H1 (cell line): ENCODE data around the gene SLC35D3. TPM values are rescaled to one million over a fixed set of nuclear protein-coding genes. Genes with fewer than 3 reads are reported as not detected.
A peak's percentile ranks its signal among the peaks of the same experiment; 100 is the strongest.

ENCODE experiments used
- CBX8 ChIP-seq: fragments of 300-800, 300-1000 bp; sonication (generic); IDR thresholded peaks from 2 replicates; pipeline ENCODE4 v1.7.1; 2016; ENCODE audit warnings: low read depth, low read length, borderline replicate concordance
- CHD2 ChIP-seq: IDR thresholded peaks from 2 replicates; pipeline ENCODE4 v1.6.1; 2012; ENCODE audit warnings: low read length, improper control_type of control experiment
- EZH2 ChIP-seq: fragments of 200-600 bp; sonication (generic); IDR thresholded peaks from 2 replicates; pipeline ENCODE4 v1.7.1; 2012; ENCODE audit warnings: low read depth, mild to moderate bottlenecking, moderate library complexity, low read length, inconsistent platforms; ENCODE audit not compliant: severe bottlenecking
- FOSL1 ChIP-seq: IDR thresholded peaks from 2 replicates; pipeline ENCODE4 v1.6.1; 2011; ENCODE audit warnings: mild to moderate bottlenecking, low read depth, low read length, moderate library complexity; ENCODE audit not compliant: insufficient read depth
- GTF2F1 ChIP-seq: IDR thresholded peaks from 2 replicates; pipeline ENCODE4 v1.6.1; 2012; ENCODE audit warnings: low read depth, low read length, improper control_type of control experiment, borderline replicate concordance
- JUND ChIP-seq: IDR thresholded peaks from 2 replicates; pipeline ENCODE4 v1.6.1; 2011; ENCODE audit warnings: mild to moderate bottlenecking, improper control_type of control experiment, low read length
- KDM4A ChIP-seq: IDR thresholded peaks from one replicate; pipeline ENCODE4 v1.7.1; 2012; ENCODE audit warnings: low read depth, mild to moderate bottlenecking, moderate library complexity, low read length, inconsistent platforms; ENCODE audit not compliant: severe bottlenecking
- KDM5A ChIP-seq: fragments of 200-600 bp; IDR thresholded peaks from 2 replicates; pipeline ENCODE4 v1.7.1; 2012; ENCODE audit warnings: mild to moderate bottlenecking, low read length, inconsistent platforms, mixed read lengths
- NRF1 ChIP-seq: IDR thresholded peaks from 2 replicates; pipeline ENCODE4 v1.6.1; 2011; ENCODE audit warnings: mild to moderate bottlenecking, low read depth, low read length, improper control_type of control experiment
- RXRA ChIP-seq: IDR thresholded peaks from 2 replicates; pipeline ENCODE4 v1.6.1; 2011; ENCODE audit warnings: low read depth, mild to moderate bottlenecking, low read length, moderate library complexity; ENCODE audit not compliant: insufficient read depth
- SIN3A ChIP-seq, 2 experiments: IDR thresholded peaks in 1 of 2; conservative IDR thresholded peaks in 1 of 2; 2 replicates each; pipeline ENCODE4 v1.6.1; 2011 to 2012; ENCODE audit warnings: low read length in 2 of 2, improper control_type of control experiment in 1 of 2, low read depth in 1 of 2, mild to moderate bottlenecking in 1 of 2
- SP4 ChIP-seq: IDR thresholded peaks from 2 replicates; pipeline ENCODE4 v1.6.1; 2012; ENCODE audit warnings: low read length, inconsistent platforms
- TAF1 ChIP-seq: IDR thresholded peaks from 2 replicates; pipeline ENCODE4 v1.6.1; 2011; ENCODE audit warnings: mild to moderate bottlenecking, low read depth, low read length
- TCF12 ChIP-seq: IDR thresholded peaks from 2 replicates; pipeline ENCODE4 v1.6.1; 2011; ENCODE audit warnings: low read depth, mild to moderate bottlenecking, low read length
- TEAD4 ChIP-seq: IDR thresholded peaks from 2 replicates; pipeline ENCODE4 v1.6.1; 2012; ENCODE audit warnings: low read depth, low read length, inconsistent platforms, mixed read lengths
- polyA plus RNA-seq, 7 experiments: library from polyadenylated mRNA; depleted of rRNA in 3 of 7; stranded (reverse) in 5 of 7; unstranded in 2 of 7; fragments of >200 nt in 5 of 7; fragments of 200-250 nt in 2 of 7; gene quantifications; 1 replicate in 5 of 7; 2 replicates in 1 of 7; 4 replicates in 1 of 7; pipeline versions ENCODE4 v1.2.1 to v1.2.3, GENCODE V29; 2011 to 2013; ENCODE audit warnings: missing spikeins in 2 of 7, mixed read lengths in 2 of 7
- total RNA-seq: library from RNA; stranded (reverse); fragmentation: NEBNext Ultra II Directional; extraction: Animal tissue kit (Norgen Biotek cat#: 25700); gene quantifications from 2 replicates; pipeline ENCODE4 v1.2.1, GENCODE V29; 2021

The SLC35D3 gene
- total and polyA plus RNA-seq, 2 of the 8 experiments (the other 6 are each of a cell fraction or from before 2014, with no cell fraction given), result 0.27 to 0.39 TPM

- TF ChIP-seq SIN3A (conservative IDR thresholded peaks at IDR 0.05 in 1 of 2, IDR thresholded peaks at IDR 0.05 in 1 of 2; ENCODE audit: low read depth in 1 of 2, low read length in 2 of 2) (no peak), SP4 (no peak), GTF2F1 (no peak), EZH2 (peak; percentile 81), FOSL1 (no peak), CHD2 (no peak), CBX8 (no peak), RXRA (no peak), NRF1 (no peak), KDM5A (no peak), JUND (no peak), TAF1 (0 out of 2 replicates have a peak, but pooled peaks have one; percentile 28), KDM4A (peak; percentile 80), TEAD4 (no peak), TCF12 (no peak)
Observed at GRCh38 chr6:136921381-136921935, 643 bp upstream of the SLC35D3 start (continued).
